HPDE6-E6E7 (cell line): ENCODE data around the gene CPT1B.
"Not testable (repeated sequence)": the region's sequence is repeated elsewhere in the genome, so short reads cannot be mapped to it uniquely, and the experiment has no call there.

Source experiments
- DNase-seq: peaks from one replicate; pipeline ENCODE4 v3.0.0; 2011; ENCODE audit warnings: missing footprints; ENCODE audit errors: extremely low spot score

The CPT1B gene

DNA sequence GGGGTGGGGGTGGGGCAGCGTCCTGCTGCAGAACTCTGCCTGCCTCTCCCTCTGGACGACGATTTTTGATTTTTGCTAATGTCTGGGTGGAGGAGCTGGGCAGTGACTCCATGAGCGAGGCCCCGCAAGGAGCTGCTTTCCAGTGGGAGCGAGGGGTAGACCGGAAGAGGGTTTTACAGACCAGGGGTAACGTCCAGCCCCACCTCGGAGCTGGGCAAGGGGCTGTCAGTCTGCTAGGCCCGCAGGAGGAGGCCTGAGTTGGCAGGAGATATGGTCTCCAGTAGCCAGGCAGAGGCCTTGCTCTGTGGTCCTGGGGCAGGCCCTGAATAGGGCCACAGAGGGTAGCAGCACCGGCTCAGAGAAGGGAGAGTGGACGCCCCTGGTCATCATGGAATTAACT is 31.4 kb upstream of the CPT1B start:
- no peak for DNase-seq

DNA sequence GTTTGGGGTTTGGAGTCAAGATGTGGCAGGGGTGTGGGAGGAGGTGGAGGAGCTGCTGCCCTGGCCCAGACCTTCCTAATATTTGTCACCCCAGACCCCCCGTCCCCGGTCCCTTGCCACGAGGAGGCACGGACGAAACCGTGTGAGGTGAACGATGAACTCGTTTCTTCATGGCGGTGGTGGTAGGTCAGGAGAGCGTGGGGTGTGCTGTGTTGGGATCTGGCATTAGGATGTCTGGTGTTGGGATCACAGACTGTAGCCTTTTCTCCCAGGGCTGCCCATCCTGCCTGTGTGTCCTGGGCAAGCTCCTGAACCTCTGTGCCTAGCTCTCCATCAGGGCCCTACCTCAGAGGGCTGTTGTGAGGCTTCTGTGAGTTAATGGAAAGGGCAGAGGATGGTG is 30.8 kb upstream of the CPT1B start:
- DNase-seq: no peak

DNA sequence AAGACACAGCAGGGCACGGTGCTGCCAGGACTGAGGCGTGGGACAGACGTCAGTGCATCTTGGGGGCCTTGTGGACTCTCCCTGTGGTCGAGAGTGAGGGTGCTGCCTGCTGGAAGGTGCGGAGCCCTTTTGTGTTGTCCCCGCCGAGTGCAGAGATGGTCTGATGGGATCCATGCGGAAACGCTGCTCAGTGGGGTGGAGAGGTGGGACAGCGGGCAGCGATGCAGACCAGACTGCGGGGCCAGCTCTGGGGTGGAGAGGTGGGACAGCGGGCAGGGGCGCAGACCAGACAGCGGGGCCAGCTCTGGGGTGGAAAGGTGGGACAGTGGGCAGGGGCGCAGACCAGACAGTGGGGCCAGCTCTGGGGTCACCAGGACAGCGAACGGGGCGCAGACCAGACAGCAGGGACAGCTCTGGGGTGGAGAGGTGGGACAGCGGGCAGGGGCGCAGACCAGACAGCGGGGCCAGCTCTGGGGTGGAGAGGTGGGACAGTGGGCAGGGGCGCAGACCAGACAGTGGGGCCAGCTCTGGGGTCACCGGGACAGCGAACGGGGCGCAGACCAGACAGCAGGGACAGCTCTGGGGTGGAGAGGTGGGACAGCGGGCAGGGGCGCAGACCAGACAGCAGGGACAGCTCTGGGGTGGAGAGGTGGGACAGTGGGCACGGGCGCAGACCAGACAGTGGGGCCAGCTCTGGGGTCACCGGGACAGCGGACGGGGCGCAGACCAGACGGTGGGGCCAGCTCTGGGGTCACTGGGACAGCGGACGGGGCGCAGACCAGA is 30.0 kb upstream of the CPT1B start:
- not testable (repeated sequence) for DNase-seq

DNA sequence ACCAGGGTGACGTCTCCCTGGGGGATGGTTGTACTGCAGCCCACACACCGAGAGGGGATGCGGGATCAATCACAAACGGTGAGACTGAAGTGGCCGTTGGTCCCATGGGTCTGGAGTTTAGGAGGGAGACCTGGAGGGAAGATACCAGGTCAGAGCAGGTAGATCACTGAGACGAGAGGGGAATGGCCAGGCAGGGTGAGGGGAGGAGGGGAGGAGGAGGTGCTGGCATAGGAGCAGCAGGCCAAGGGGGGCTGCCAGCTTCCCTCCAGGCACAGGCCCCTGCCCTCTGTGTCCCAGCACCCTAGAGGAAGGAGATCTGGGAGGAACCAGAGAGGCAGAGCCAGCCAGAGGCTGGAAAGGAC is 29.4 kb upstream of the CPT1B start:
- no peak for DNase-seq

DNA sequence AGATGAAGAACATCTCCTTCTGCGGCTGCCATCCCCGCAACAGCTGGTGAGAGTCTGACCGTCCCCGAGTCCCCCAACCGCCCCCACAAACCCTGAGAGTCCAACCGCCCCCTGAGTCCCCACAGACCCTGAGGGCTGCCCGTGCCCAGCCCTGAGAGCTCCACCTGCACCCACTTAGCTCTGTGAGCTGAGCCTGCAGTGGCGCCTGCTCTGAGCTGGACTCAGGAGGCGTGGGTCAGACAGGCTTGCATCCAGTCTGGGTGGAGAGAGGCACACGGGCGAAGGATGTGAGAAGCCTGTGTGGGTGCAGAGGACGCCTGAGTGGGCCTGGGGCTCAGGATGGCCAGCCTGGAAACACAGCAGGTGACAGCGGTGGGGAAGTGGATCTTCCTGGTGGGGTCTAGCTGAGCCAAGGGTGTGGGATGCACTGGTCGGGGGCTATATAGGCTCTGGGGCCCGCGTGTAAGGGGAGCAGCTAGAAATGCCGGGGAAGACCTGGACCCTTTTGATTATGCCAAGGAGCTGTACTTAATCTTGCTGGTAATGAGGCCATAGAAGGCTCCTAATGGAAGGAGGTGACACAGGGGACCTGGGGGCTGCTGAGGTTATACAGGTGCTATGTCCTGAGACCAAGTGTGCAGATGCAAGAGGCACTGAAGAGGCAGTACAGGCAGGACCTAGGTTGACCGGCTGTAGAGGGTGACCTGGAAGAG is 28.9 kb upstream of the CPT1B start:
- no peak for DNase-seq

DNA sequence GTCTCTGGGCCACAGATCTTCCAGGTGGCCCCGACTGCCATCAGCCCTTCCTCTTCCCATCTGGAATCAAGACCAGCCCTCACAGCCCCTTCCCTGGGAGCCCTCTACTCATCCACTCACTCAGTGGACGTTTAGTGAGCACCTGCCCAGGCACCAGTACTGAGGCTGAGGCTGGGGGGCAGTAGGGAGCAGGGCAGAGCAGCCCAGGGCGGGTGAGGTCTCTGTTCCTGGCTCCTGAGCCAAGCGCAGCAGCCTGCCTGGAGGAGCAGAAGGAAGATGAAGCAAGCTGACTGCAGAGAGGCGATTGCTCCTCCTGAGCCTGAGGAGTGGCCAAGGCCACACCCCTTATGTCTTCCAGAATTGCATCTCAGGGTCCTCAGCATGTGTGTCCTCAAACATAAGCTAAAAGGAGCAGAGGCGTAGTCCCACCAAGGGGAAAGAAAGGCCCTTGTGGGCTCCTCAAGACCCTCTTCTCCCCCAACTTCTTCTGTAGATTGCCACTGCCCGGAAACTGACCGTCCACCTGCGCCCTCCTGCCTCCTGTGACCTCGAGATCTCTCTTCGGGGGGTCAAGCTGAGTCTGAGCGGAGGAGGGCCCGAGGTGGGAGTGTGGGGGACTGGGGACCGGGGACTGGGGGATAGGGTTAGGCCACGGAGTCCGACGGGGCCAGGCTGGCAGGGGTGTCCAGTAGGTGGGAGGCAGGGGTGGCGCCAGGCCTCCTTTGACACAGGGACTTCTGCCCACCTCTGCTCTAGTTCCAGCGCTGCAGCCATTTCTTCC is 28.1 kb upstream of the CPT1B start:
- DNase-seq: no peak

DNA sequence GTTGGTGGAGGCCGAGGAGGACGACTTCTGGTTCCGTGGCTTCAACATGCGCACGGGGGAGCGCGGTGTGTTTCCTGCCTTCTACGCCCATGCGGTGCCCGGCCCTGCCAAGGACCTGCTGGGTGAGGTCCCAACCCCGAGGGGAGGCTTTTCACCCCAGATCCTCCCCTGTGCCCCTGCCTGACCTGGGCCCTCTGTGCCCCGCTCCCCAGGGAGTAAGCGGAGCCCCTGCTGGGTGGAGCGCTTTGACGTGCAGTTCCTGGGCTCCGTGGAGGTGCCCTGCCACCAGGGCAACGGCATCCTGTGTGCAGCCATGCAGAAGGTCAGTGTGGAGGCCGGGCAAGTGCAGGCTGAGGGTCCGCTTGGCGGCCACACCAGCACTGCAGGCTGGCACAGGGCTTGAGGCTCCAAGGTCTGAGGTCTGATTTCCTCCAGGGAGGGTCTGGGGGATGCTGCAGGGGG is 27.4 kb upstream of the CPT1B start:
- no peak for DNase-seq

DNA sequence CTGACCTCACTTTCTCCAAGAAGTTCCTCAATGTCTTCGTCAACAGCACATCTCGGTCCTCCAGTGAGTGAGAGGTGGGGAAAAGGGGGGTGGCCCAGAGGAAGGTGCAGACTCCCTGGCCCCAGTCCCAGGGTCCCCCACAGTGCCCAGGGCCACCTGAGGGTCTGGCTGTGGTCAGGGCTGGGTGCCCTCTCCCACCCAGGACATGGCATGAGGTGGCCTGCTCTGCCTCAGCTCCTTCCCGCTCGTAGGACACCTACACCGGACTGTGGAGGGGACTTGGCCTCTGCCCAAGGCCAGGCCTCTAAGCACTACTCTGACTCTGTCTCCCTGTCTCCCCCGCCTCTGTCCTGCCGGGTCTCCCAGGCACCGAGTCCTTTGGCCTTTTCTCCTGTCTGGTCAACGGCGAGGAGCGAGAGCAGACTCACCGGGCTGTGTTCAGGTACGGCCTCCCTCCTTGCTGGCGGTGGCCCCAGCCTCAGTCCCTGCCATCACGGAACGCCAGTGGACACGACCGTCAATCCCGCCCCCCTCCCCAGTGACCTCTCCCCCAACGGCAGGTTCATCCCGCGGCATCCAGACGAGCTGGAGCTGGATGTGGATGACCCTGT is 26.9 kb upstream of the CPT1B start:
- no peak for DNase-seq

DNA sequence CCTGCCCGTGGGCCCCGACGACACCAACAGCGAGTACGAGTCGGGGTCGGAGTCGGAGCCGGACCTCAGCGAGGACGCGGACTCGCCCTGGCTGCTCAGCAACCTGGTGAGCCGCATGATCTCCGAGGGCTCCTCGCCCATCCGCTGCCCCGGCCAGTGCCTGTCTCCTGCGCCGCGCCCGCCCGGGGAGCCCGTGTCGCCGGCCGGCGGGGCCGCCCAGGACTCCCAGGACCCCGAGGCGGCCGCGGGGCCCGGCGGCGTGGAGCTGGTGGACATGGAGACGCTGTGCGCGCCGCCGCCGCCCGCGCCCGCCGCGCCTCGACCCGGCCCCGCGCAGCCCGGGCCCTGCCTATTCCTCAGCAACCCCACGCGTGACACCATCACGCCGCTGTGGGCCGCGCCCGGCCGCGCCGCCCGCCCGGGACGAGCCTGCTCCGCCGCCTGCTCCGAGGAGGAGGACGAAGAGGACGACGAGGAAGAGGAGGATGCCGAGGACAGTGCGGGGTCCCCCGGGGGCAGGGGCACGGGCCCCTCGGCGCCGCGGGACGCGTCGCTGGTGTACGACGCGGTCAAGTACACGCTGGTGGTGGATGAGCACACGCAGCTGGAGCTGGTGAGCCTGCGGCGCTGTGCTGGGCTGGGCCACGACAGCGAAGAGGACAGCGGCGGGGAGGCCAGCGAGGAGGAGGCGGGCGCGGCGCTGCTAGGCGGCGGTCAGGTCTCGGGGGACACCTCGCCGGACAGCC is 26.2 kb upstream of the CPT1B start:
- DNase-seq: no peak

DNA sequence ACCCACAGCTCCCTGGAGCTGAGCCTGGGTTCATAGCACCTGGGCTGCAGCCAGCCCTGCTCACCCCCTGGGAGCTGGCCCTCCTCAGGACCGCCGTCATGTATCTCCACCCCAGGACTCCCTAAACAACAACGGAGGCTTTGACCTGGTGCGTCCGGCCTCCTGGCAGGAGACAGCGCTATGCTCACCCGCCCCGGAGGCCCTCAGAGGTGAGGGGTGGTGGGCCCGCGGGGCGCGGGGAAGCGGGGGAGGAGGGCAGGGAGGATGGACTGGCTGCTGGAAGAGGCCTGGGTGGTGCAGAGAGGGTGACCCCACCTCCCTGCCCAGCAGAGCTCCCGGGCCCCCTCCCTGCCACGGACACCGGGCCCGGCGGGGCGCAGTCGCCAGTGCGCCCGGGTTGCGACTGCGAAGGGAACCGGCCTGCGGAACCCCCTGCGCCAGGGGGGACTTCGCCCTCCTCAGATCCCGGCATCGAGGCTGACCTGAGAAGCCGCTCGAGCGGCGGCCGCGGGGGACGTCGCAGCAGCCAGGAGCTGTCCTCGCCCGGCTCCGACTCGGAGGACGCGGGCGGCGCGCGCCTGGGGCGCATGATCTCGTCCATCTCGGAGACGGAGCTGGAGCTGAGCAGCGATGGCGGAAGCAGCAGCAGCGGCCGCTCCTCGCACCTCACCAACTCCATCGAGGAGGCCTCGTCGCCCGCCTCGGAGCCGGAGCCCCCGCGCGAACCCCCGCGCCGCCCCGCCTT is 25.5 kb upstream of the CPT1B start:
- no peak for DNase-seq

DNA sequence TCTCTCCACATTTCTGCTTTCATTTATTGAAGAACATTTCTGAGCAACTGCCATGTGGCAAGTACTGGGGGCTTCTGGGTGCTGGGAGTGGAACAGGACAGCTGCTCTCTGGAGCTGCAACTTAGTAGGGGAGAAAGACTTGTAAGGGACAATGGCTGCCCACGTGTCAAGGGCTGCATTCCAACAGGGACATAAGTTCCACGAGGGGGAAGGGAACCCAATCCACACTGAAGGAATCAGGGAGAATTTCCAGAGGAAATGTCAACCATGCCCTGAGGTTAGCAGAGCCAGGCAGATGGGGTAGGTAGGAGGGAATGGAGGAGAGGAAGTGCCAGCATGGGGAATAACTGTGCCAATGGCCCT is 24.1 kb upstream of the CPT1B start:
- no peak for DNase-seq

DNA sequence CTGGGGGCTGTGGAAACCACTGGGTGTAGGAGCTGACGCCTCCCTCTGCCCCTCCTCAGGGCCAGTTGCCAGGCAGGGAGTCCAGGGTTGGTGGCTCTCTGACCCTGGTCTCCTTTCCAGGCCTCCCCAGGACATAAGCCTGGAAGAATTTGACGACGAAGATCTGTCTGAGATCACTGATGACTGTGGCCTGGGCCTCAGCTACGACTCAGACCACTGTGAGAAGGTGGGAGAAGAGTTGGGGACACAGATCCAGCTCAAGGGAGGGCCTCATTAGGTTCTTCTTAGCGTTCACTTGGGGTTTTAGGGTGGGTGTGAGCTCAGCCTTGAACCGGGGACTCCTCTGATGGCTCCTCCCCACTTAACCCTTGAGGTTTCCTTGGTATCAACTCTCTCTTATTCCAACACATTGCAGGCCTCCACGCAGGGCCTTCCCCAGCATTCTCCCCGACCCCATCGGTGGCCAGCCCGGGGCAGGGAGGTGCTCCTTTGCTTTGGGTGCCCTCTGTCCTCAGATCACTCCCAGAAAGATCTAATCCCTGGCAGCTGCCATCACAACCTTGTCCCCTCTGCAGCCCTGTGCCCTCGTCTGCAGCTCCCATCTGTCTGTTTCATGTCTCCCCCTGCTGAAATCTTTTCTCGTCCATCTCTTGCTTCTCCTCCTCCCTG is 23.6 kb upstream of the CPT1B start:
- DNase-seq: no peak

DNA sequence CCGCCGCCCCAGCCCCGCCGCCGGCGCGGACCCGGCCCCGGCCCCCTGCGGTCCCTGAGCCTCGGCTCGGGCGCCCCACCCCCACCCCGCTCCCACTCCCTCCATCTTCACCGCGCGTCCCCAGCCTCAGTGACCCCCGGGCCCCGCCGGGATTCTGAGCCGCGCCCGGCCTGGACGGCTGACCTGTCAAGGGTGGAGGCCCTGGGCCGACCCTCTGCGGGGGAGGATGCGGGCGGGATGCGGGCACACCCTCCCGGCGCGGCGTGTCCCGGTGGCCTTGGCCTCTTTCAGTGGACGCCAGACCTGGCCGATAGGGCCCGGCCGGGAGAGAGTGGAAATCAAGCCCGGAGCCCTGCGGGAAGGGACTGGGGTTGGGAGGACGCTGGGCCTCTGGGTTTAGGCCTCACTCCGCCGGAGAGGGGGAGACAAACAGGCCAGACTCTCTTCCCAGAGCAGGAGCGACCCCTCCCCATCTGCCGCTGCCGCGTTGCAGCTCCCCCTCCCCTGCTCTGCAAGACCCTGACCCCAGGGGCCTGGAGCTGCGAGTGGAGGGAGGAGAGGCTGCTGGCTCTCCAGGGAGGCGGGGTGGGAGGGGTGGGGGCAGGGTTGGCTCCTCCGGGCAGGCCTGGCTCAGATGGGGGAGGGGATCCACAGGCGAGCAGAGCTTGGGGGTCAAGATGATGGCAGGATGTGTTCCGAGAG is 22.9 kb upstream of the CPT1B start:
- no peak for DNase-seq

DNA sequence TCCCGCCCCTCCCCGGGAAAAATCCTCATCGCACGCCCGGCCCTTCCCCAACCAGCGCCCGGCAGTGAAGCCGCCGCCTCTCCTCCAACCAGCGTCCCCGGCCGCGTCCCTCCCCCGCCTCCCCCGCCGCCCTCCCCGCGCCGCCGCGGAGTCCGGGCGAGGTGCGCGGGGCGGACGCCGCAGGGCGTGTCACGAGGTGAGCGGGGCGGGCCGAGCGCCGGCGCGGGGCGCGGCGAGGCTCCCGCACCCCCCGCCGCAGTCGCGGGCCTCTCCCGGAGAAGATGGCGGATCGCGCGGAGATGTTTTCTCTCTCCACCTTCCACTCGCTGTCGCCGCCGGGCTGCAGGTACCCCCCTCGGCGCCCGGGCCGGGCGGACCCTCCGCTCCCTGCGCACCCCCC is 22.3 kb upstream of the CPT1B start, which contains the start of gene MAPK8IP2:
MAPK8IP2 (plus strand) TSS at position 256 of the 400 bp plus-strand sequence; CDS start at position 282, 26 bp downstream.
- DNase-seq: no peak

DNA sequence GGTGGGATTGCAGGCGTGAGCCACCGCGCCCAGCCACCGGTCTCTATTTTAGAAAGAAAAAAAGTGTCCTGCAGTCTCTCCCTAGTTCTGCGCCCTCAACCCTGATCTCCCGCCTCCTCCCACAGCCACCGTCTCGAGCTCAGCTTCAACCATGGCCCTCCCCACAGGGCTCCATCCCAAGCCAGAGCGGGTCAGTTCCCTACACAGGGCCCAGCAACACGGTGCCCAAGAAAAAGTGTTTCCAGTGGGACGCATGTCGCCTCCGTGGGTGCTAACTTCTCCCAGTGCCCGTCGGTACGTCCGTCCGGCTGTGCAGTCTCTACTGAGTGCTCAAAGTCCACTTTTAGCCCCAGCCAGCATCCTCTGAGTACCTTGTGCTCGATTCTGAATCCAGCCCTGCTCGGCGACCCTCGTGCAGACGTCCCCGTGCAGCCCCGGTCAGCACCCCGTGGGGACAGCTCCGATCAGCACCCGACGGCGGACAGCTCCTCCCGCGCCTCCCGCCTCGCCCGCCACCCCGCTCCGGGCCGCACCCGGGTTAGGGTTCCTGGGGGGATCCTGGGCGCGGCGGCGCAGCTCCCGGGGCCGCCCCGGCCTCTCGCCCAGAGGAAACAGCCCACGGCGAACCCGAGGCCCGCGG is 21.7 kb upstream of the CPT1B start:
- DNase-seq: no peak

DNA sequence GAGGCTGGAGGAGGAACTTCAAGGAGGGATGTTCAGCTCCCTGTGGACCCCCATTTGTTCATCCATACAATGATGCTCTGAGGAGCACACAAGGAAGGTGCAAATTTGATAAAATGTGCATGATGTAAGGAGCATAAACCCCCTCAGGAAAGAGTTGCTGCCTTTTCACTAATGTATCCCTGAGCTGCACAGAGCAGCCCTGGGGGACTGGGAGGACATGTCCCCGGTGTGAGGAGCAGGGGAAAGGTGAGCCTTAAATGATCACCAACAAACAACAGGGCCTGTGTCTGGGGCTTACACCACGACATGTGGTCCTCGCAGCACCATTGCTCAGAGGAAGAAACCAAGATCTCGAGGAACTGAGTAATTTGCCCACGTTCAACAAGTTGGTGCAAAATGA is 18.9 kb upstream of the CPT1B start:
- no peak for DNase-seq

DNA sequence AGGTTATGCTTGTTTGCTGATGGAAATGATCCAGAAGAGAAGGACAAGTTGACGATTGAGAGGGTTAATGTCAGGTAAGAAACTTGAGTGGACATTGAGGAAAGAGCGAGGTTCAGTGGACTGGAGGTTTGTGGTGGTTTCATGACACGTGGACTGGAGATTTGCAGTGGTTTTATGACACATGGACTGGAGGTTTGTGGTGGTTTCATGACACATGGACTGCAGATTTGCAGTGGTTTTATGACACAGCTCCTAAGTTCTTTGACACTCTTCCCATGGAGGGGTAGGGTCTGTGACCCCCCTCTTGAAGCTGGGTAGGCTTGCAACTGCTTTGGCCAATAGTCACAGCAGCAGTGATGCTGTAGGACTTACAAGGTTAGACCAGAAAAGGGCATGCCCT is 17.0 kb upstream of the CPT1B start:
- no peak for DNase-seq

DNA sequence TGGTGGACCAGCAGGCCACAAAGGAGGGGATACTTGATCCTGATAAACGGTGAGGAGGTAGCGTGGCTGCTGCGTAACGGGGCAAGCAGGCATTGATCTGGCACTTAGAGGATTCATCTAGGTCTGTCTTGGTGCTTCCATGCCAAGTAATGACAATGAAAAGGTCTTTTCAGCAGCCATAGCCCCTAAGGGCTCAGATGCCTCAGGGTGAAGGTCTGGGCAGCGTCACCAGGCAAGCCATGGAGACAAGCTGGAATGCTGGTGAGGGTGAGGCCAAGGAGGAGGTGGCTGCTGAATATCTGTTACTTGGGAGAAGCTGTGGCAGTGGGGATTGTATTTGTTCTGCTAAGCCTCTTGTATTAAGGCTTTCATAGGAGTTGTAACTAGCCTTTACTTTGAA is 9.2 kb upstream of the CPT1B start:
- DNase-seq: no peak

DNA sequence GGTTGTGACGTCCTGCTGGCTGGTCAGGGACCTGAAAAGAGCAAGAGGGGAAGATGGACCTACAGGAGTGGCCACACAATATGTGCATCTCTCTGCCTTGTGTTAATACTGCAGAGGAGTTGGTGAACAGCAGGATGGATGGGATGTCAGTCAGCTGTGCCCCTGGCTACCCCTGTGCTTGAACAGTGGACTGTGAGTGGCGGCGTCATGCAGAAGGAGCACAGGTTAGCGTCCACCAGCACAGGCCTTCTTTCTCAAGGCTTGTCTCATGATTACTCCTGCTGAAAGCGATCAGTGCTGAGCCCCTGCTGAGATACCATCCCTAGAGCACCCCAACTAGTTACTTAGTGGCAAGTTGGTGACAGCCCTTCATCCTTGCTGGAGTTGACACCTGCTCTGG is 8.2 kb upstream of the CPT1B start:
- DNase-seq: no peak
